ENCODE measurements around the gene ACOX2. TPM values are rescaled to one million over a fixed set of nuclear protein-coding genes. Genes with fewer than 3 reads are reported as not detected.

Gene ACOX2
- total RNA-seq, 4 donors from 2014 or later = 18.3 to 28.9 (median 20.2) TPM

GRCh38 chr3:58581328-58582091 is 44.5 kb upstream of the ACOX2 start:
- DNase-seq (ENCODE audit: extremely low spot score) = no peak

GRCh38 chr3:58580826-58581327 is 43.9 kb upstream of the ACOX2 start:
- intact Hi-C loops (cut with DNase I) = no loop called here
- Histone ChIP-seq H3K4me3 (no peak overlapping the region), H3K9me3 (no peaks in the 10 kb centered on the region), H3K27ac (replicated peaks in 1 of 4) (peak overlapping the region in 1 of 4 donors; percentile 29), H3K27me3 (no peaks in the 10 kb centered on the region), H3K4me1 (peaks cover 22 to 46% (median 36%) of the 10 kb centered on the region in 4 donors), H3K36me3 (no peaks in the 10 kb centered on the region)
- WGBS = 84% methylated on average over 4 of the region's 4 CpGs
- no peak for DNase-seq (ENCODE audit: extremely low spot score)
- TF ChIP-seq POLR2A (IDR thresholded peaks at IDR 0.05; ENCODE audit: low read depth) (no peak), CTCF (IDR thresholded peaks at IDR 0.05) (no peak), EP300 (IDR thresholded peaks at IDR 0.05) (no peak), POLR2AphosphoS5 (IDR thresholded peaks at IDR 0.05) (no peak)

More at GRCh38 chr3:58581328-58582091, 44.5 kb upstream of the ACOX2 start:
- no peak overlapping the region for H3K4me3 ChIP-seq
- no peak overlapping the region for H3K27ac ChIP-seq (replicated peaks in 1 of 4)
- no peaks in the 10 kb centered on the region for H3K36me3 ChIP-seq
- H3K9me3 ChIP-seq = no peaks in the 10 kb centered on the region
- H3K4me1 ChIP-seq = peaks cover 26 to 47% (median 40%) of the 10 kb centered on the region in 4 donors
- no peak for TF ChIP-seq EP300 (IDR thresholded peaks at IDR 0.05)
- no peak for TF ChIP-seq CTCF (IDR thresholded peaks at IDR 0.05)
- no peak for TF ChIP-seq POLR2A (IDR thresholded peaks at IDR 0.05; ENCODE audit: low read depth)
- TF ChIP-seq POLR2AphosphoS5 (IDR thresholded peaks at IDR 0.05) = no peak
- intact Hi-C loops (cut with DNase I) = no loop called here
- H3K27me3 ChIP-seq = peaks cover 0 to 6% (median 3%) of the 10 kb centered on the region in 4 donors
- 69% methylated on average over 11 of the region's 11 CpGs for WGBS

- Histone ChIP-seq H3K4me3 (no peak overlapping the region), H3K27ac (replicated peaks in 1 of 4) (no peak overlapping the region), H3K4me1 (peaks cover 17 to 44% (median 43%) of the 10 kb centered on the region in 4 donors), H3K27me3 (no peaks in the 10 kb centered on the region), H3K36me3 (no peaks in the 10 kb centered on the region), H3K9me3 (no peaks in the 10 kb centered on the region)
- 95% methylated on average over 5 of the region's 5 CpGs for WGBS
- no peak for DNase-seq (ENCODE audit: extremely low spot score)
- TF ChIP-seq CTCF (IDR thresholded peaks at IDR 0.05) = no peak
- TF ChIP-seq POLR2A (IDR thresholded peaks at IDR 0.05; ENCODE audit: low read depth) = no peak
- TF ChIP-seq EP300 (IDR thresholded peaks at IDR 0.05) = no peak
- intact Hi-C loops (cut with DNase I) = no loop called here
These were observed 41.9 kb upstream of the ACOX2 start for GRCh38 chr3:58578873-58579272.

GRCh38 chr3:58577269-58577821 is 40.4 kb upstream of the ACOX2 start, which contains the start of gene FAM107A:
Gene FAM107A (minus strand): TSS chr3:58577391. CDS start chr3:58569860, 7,531 bp downstream.
- Histone ChIP-seq H3K9me3 (no peaks in the 10 kb centered on the region), H3K4me1 (peaks cover 25 to 54% (median 52%) of the 10 kb centered on the region in 4 donors), H3K36me3 (peaks cover 0 to 11% (median 0%) of the 10 kb centered on the region in 4 donors), H3K4me3 (peak within 1 kb of the TSS; percentile 46 to 57 (median 52)), H3K27me3 (no peaks in the 10 kb centered on the region), H3K27ac (replicated peaks in 1 of 4) (peak within 1 kb of the TSS; percentile 65 to 84 (median 70))
- TF ChIP-seq EP300 (IDR thresholded peaks at IDR 0.05) = peak; percentile 82
- peak; percentile 22 to 33 (median 28) for TF ChIP-seq CTCF (IDR thresholded peaks at IDR 0.05)
- peak; percentile 71 to 85 for TF ChIP-seq POLR2AphosphoS5 (IDR thresholded peaks at IDR 0.05)
- no peak for TF ChIP-seq POLR2A (IDR thresholded peaks at IDR 0.05; ENCODE audit: low read depth)
- intact Hi-C loops (cut with DNase I) = no loop called here
- DNase-seq (ENCODE audit: extremely low spot score) = no peak
- WGBS = 12% methylated on average over 12 of the region's 12 CpGs

Data from esophagus muscularis mucosa (tissue), 4 donors.